Caco-2 (cell line): Measurements from ENCODE around the gene CCNG1. TPM values are rescaled to one million over a fixed set of nuclear protein-coding genes. Genes with fewer than 3 reads are reported as not detected.

Experiments used
- BruUV-seq: library from RNA; stranded (reverse); fragments of 400-500 nt; replicated peaks from 2 replicates; lab custom pipeline; 2021; lab: Mats Ljungman, UMichigan
- CTCF ChIA-PET: fragments of 300-600 bp; sonication (Branson Sonifier 250); formaldehyde crosslinking; loops from one replicate; lab custom pipeline; 2022; ENCODE audit warnings: antibody characterized with exemption; lab: Charles Lee
- POLR2A ChIA-PET: fragments of 300-600 bp; sonication (Branson Sonifier 250); formaldehyde crosslinking; loops from one replicate; lab custom pipeline; 2022; ENCODE audit warnings: antibody characterized with exemption; lab: Charles Lee
- DNase-seq, 2 experiments: peaks; one replicate each; pipeline versions ENCODE4 v3.0.0 to v3.0.0-alpha.2; 2020 to 2022
- H3K27me3 ChIP-seq: replicated peaks from 2 replicates; pipeline ENCODE4 v1.6.0; 2011; ENCODE audit warnings: low read length; ENCODE audit not compliant: control insufficient read depth, insufficient read depth
- H3K36me3 ChIP-seq: 2 replicates; pipeline ENCODE4 v1.5.1; 2011; ENCODE audit warnings: low read length; ENCODE audit not compliant: control insufficient read depth, insufficient read depth
- H3K4me1 ChIP-seq: fragments of 250-450 bp; sonication (Bioruptor Pico); 2 replicates; pipeline ENCODE4 v1.5.1; 2020; ENCODE audit warnings: mild to moderate bottlenecking
- H3K4me3 ChIP-seq: 2 replicates; pipeline ENCODE4 v1.5.1; 2011; ENCODE audit warnings: low read depth, mild to moderate bottlenecking, control low read depth, low read length
- H3K9me3 ChIP-seq: fragments of 250-450 bp; sonication (Bioruptor Pico); 2 replicates; pipeline ENCODE4 v1.5.1; 2020; ENCODE audit warnings: mild to moderate bottlenecking, moderate library complexity
- H3K27ac Mint-ChIP-seq: one replicate; pipeline ENCODE4 v1.8.0; 2022; ENCODE audit warnings: mixed read lengths; ENCODE audit not compliant: unreplicated experiment
- H3K27me3 Mint-ChIP-seq: one replicate; pipeline ENCODE4 v1.8.0; 2022; ENCODE audit warnings: mixed read lengths; ENCODE audit not compliant: insufficient read depth, unreplicated experiment
- H3K36me3 Mint-ChIP-seq: one replicate; pipeline ENCODE4 v1.8.0; 2022; ENCODE audit warnings: mild to moderate bottlenecking, mixed read lengths; ENCODE audit not compliant: insufficient read depth, unreplicated experiment
- H3K4me1 Mint-ChIP-seq: one replicate; pipeline ENCODE4 v1.8.0; 2022; ENCODE audit warnings: low read depth, mixed read lengths; ENCODE audit not compliant: unreplicated experiment
- H3K4me3 Mint-ChIP-seq: one replicate; pipeline ENCODE4 v1.8.0; 2022; ENCODE audit warnings: mild to moderate bottlenecking, moderate library complexity, mixed read lengths; ENCODE audit not compliant: unreplicated experiment
- H3K9me3 Mint-ChIP-seq: one replicate; pipeline ENCODE4 v1.8.0; 2022; ENCODE audit warnings: mixed read lengths; ENCODE audit not compliant: unreplicated experiment
- CTCF ChIP-seq, 2 experiments: fragments of 200-600 bp in 1 of 2; IDR thresholded peaks; 1 replicate in 1 of 2; 2 replicates in 1 of 2; pipeline versions ENCODE4 v1.5.1 to v1.8.0; 2011 to 2022; ENCODE audit warnings: antibody characterized with exemption in 1 of 2, control low read depth in 1 of 2, inconsistent platforms in 1 of 2, low read depth in 1 of 2, low read length in 1 of 2, mild to moderate bottlenecking in 1 of 2, moderate library complexity in 1 of 2; ENCODE audit not compliant: insufficient read depth in 1 of 2, severe bottlenecking in 1 of 2, unreplicated experiment in 1 of 2
- intact Hi-C: fragments of 100-400 bp; cut with micrococcal nuclease; formaldehyde crosslinking; loops from one replicate; pipeline ENCODE4 v1.10.0; 2022; ENCODE audit not compliant: unreplicated experiment
- total RNA-seq: library from RNA; stranded (reverse); gene quantifications from 2 replicates; pipeline ENCODE4 v1.2.3, GENCODE V29; 2022

CCNG1 gene
- total RNA-seq, 1 experiment from 2014 or later, result 181 TPM

- DNase-seq, result no peak
- Histone ChIP-seq H3K4me3 (no peak overlapping the region), H3K9me3 (no peaks in the 10 kb centered on the region), H3K36me3 (no peaks in the 10 kb centered on the region), H3K27me3 (no peaks in the 10 kb centered on the region), H3K4me1 (0 out of 2 replicates have a peak, but pooled peaks cover 7% of the 10 kb centered on the region)
- intact Hi-C loops, result no loop called here
- Mint-ChIP-seq H3K4me1 (peaks cover 8% of the 10 kb centered on the region), H3K36me3 (peaks cover 23% of the 10 kb centered on the region), H3K4me3 (no peak overlapping the region), H3K9me3 (no peaks in the 10 kb centered on the region), H3K27ac (no peak overlapping the region), H3K27me3 (no peaks in the 10 kb centered on the region)
- CTCF ChIA-PET, result no interaction called here
- POLR2A ChIA-PET, result no interaction called here
- no peak for TF ChIP-seq CTCF (IDR thresholded peaks at IDR 0.05; ENCODE audit: insufficient read depth in 1 of 2, low read depth in 1 of 2, low read length in 1 of 2, severe bottlenecking in 1 of 2, unreplicated experiment in 1 of 2)
- no TSS peak for BruUV-seq
These were observed 3.0 kb upstream of the CCNG1 start for GRCh38 chr5:163434401-163434866.

GRCh38 chr5:163436515-163436914 is 880 bp upstream of the CCNG1 start:
- Histone ChIP-seq H3K36me3 (peaks cover 2% of the 10 kb centered on the region; the same call in 1 of the 2 replicates), H3K4me3 (peak overlapping the region; percentile 35), H3K4me1 (peaks cover 7% of the 10 kb centered on the region; the same call in 1 of the 2 replicates), H3K27me3 (no peaks in the 10 kb centered on the region), H3K9me3 (no peaks in the 10 kb centered on the region)
- Mint-ChIP-seq H3K4me3 (peak overlapping the region; percentile 90), H3K9me3 (no peaks in the 10 kb centered on the region), H3K27ac (peak overlapping the region; percentile 89), H3K36me3 (peaks cover 41% of the 10 kb centered on the region), H3K4me1 (peaks cover 8% of the 10 kb centered on the region), H3K27me3 (no peaks in the 10 kb centered on the region)
- no peak for TF ChIP-seq CTCF (IDR thresholded peaks at IDR 0.05; ENCODE audit: insufficient read depth in 1 of 2, low read depth in 1 of 2, low read length in 1 of 2, severe bottlenecking in 1 of 2, unreplicated experiment in 1 of 2)
- DNase-seq, result no peak
- ChIA-PET CTCF (no interaction called here), POLR2A (no interaction called here)
- BruUV-seq, result no TSS peak
- intact Hi-C loops, result loop anchor here (2.0 kb wide), 1 partner anchor 64 kb away; no protein-coding TSS in a partner anchor

- peak overlapping the region; percentile 89 for H3K27ac Mint-ChIP-seq
- ChIA-PET CTCF (interaction anchor here (1.2 kb wide), 1 partner anchor 28 kb away, joined by 4 read pairs; no protein-coding TSS in a partner anchor), POLR2A (interaction anchor here (3.4 kb wide), 1 partner anchor 23 kb away, joined by 120 read pairs; the partner anchor contains the start of genes HMMR and NUDCD2)
- no peaks in the 10 kb centered on the region for H3K27me3 Mint-ChIP-seq
- Histone ChIP-seq H3K4me3 (peak overlapping the region; percentile 35), H3K27me3 (no peaks in the 10 kb centered on the region), H3K4me1 (peaks cover 7% of the 10 kb centered on the region; the same call in 1 of the 2 replicates), H3K36me3 (peaks cover 2% of the 10 kb centered on the region; the same call in 1 of the 2 replicates), H3K9me3 (no peaks in the 10 kb centered on the region)
- no TSS peak for BruUV-seq
- intact Hi-C loops, result loop anchor here (1.0 to 2.0 kb wide), 3 partner anchors 23 to 66 kb away; partner anchors contain the start of genes HMMR and NUDCD2
- H3K36me3 Mint-ChIP-seq, result peaks cover 41% of the 10 kb centered on the region
- no peaks in the 10 kb centered on the region for H3K9me3 Mint-ChIP-seq
- DNase-seq, result no peak
- H3K4me1 Mint-ChIP-seq, result peaks cover 8% of the 10 kb centered on the region
- peak overlapping the region; percentile 90 for H3K4me3 Mint-ChIP-seq
- TF ChIP-seq CTCF (IDR thresholded peaks at IDR 0.05; ENCODE audit: insufficient read depth in 1 of 2, low read depth in 1 of 2, low read length in 1 of 2, severe bottlenecking in 1 of 2, unreplicated experiment in 1 of 2), result no peak
These were observed 435 bp upstream of the CCNG1 start for GRCh38 chr5:163437011-163437308.
